ENCODE measurements around the gene KRTAP12-3. TPM values are rescaled to one million over a fixed set of nuclear protein-coding genes. Genes with fewer than 3 reads are reported as not detected.

The KRTAP12-3 gene
- total RNA-seq, 2 donors from 2014 or later = not detected

DNA sequence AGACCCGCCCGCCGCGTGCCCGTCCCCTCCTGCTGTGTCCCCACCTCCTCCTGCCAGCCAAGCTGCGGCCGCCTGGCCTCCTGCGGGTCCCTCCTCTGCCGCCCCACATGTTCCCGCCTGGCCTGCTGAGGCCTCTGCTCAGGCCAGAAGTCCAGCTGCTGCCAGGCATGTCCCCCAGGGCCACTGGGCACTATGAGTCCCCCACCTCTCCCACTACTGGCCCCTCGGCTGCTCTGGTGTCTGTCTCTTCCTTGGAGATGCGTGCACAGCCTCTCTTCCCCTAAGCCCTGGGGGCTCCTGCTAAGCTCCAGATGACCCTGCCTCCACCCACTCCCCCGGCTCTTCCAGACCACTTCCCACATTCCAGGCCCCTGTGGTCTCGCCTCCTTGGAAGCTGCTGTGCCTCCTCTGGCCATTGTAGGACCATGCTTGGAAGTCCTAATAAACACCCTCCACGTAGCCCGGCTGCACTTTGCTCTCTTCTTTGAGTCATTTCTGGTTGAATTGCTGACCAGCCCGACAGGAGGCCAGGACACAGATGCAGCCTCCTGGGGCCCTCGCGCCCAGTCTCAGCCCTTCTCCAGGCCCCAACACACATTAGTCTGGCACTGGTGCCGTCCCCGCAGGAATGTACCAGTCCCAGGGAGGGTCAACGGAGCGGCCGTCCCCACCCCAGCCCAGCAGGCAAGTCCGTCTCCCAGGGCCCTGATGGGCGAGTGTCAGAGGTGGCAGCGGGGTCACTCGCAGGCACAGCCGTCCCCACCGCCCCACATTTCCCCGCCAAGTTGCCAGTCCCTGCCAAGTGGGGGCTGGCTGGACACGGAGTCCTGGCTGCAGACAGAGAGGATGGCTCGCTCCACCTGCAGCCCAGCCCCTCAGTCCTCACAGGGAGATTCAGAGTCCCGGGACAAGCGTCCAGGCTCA, 40.3 kb downstream of the KRTAP12-3 start:
- H3K4me3 ChIP-seq = no peak overlapping the region
- intact Hi-C loops (cut with DNase I) = no loop called here
- DNase-seq (ENCODE audit: low spot score) = no peak
- TF ChIP-seq POLR2AphosphoS5 (IDR thresholded peaks at IDR 0.05) (no peak), POLR2A (IDR thresholded peaks at IDR 0.05) (no peak)
- TF ChIP-seq, protein P1, sequence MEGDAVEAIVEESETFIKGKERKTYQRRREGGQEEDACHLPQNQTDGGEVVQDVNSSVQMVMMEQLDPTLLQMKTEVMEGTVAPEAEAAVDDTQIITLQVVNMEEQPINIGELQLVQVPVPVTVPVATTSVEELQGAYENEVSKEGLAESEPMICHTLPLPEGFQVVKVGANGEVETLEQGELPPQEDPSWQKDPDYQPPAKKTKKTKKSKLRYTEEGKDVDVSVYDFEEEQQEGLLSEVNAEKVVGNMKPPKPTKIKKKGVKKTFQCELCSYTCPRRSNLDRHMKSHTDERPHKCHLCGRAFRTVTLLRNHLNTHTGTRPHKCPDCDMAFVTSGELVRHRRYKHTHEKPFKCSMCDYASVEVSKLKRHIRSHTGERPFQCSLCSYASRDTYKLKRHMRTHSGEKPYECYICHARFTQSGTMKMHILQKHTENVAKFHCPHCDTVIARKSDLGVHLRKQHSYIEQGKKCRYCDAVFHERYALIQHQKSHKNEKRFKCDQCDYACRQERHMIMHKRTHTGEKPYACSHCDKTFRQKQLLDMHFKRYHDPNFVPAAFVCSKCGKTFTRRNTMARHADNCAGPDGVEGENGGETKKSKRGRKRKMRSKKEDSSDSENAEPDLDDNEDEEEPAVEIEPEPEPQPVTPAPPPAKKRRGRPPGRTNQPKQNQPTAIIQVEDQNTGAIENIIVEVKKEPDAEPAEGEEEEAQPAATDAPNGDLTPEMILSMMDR (IDR thresholded peaks at IDR 0.05) = no peak
- H3K27ac ChIP-seq = no peak overlapping the region
- 43% methylated on average over 32 of the region's 35 CpGs for WGBS
- no peaks in the 10 kb centered on the region for H3K36me3 ChIP-seq
- no peaks in the 10 kb centered on the region for H3K9me3 ChIP-seq
- peaks cover 14% of the 10 kb centered on the region for H3K27me3 ChIP-seq (replicated peaks; ENCODE audit: insufficient read depth)
- H3K4me1 ChIP-seq (replicated peaks) = no peaks in the 10 kb centered on the region

- no peaks in the 10 kb centered on the region for H3K36me3 ChIP-seq
- DNase-seq (ENCODE audit: low spot score) = no peak
- 63% methylated on average over 17 of the region's 17 CpGs for WGBS
- intact Hi-C loops (cut with DNase I) = no loop called here
- H3K27me3 ChIP-seq (replicated peaks; ENCODE audit: insufficient read depth) = peaks cover 14% of the 10 kb centered on the region
- no peaks in the 10 kb centered on the region for H3K4me1 ChIP-seq (replicated peaks)
- H3K27ac ChIP-seq = no peak overlapping the region
- H3K4me3 ChIP-seq = no peak overlapping the region
- no peaks in the 10 kb centered on the region for H3K9me3 ChIP-seq
- no peak for TF ChIP-seq POLR2AphosphoS5 (IDR thresholded peaks at IDR 0.05)
These were observed 41.8 kb downstream of the KRTAP12-3 start for GRCh38 chr21:44699502-44700001.

DNA sequence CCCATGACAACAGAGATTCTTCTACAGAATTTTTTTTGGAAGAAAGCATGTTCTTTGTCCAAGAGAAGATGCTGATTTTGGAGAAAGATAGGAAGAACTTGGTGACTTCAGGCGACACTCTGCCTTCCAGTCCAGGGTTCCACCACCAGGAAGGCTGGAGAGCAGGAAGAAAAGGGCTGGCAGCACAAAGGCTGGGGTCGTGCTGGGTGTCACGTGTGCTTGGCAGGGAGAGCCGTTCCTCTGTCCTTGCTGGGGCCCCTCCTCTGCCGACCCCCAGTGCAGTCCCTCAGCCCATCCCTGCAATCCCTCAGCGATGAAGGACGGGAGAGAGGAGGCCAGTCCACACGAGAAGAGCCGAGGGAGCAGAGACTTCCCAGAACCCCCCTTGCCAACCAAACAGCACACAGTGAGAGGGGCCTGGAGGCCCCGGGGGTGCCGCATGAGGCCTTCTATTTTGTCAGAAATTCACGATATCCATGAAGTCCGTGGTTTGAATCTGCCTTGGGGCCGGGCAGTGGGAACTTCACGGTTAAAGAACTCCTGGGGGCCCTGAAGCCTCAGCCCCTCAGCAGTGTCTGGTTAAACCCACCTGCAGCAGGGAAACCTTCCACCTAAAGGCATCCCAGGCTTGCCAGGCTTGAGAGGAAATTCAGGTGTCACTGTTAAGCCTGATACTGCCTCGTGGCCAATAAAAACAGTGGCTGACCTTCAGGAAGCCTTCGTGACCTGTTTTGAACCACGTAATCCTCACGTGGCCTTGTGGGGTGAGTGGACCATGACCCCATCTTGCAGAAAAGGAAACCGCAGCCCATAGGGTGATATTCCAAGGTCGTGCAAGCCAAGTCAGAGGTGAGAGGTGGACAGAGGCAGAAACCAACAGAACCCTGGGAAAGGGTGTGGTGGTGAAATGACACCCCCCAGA, 42.6 kb downstream of the KRTAP12-3 start:
- intact Hi-C loops (cut with DNase I) = no loop called here
- H3K27ac ChIP-seq = no peak overlapping the region
- no peaks in the 10 kb centered on the region for H3K9me3 ChIP-seq
- H3K4me3 ChIP-seq = no peak overlapping the region
- peaks cover 14% of the 10 kb centered on the region for H3K27me3 ChIP-seq (replicated peaks; ENCODE audit: insufficient read depth)
- no peaks in the 10 kb centered on the region for H3K36me3 ChIP-seq
- WGBS = 55% methylated on average over 21 of the region's 21 CpGs
- no peak for TF ChIP-seq POLR2AphosphoS5 (IDR thresholded peaks at IDR 0.05)
- TF ChIP-seq, protein P1 (IDR thresholded peaks at IDR 0.05) = no peak
- TF ChIP-seq POLR2A (IDR thresholded peaks at IDR 0.05) = no peak
- DNase-seq (ENCODE audit: low spot score) = no peak
- no peaks in the 10 kb centered on the region for H3K4me1 ChIP-seq (replicated peaks)

DNA sequence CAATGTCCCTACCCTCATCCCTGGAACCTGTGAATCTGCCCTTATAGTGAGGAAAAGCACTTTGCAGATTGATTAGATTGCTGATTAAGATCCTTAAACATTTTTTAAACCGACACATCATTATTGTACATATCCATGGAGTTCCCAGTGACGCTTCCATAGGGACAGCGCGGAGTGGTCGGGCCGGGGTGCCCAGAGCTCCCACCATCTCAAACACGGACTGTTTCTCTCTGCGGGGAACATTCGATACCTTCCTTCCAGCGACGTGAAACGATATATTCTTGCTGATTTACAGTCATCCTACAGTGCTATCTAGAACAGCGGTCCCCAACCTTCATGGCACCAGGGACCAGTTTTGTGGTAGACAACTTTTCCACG, 43.3 kb downstream of the KRTAP12-3 start:
- no peaks in the 10 kb centered on the region for H3K9me3 ChIP-seq
- no peak overlapping the region for H3K27ac ChIP-seq
- no peak overlapping the region for H3K4me3 ChIP-seq
- TF ChIP-seq POLR2AphosphoS5 (IDR thresholded peaks at IDR 0.05) (no peak), POLR2A (IDR thresholded peaks at IDR 0.05) (no peak)
- DNase-seq (ENCODE audit: low spot score) = no peak
- peaks cover 15% of the 10 kb centered on the region for H3K27me3 ChIP-seq (replicated peaks; ENCODE audit: insufficient read depth)
- intact Hi-C loops (cut with DNase I) = no loop called here
- no peaks in the 10 kb centered on the region for H3K36me3 ChIP-seq
- no peaks in the 10 kb centered on the region for H3K4me1 ChIP-seq (replicated peaks)
- 70% methylated on average over 14 of the region's 14 CpGs for WGBS

DNA sequence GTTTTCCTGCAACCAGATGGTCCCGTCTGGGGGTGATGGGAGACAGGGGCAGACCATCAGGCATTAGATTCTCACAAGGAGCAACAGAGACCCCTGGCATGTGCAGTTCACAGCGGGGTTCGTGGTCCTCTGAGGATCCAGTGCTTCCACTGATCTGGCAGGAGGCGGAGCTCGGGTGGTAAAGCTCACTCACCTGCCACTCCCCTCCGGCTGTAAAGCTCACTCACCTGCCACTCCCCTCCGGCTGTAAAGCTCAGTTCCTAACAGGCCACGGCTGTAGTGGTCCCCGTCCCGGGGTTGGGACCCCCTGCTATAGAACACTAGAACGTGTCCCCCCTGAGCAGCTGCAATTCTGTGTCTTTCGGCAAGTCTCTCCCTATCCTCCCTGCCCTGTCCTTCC, 43.8 kb downstream of the KRTAP12-3 start:
- WGBS = 25% methylated on average over 12 of the region's 12 CpGs
- H3K4me1 ChIP-seq (replicated peaks) = no peaks in the 10 kb centered on the region
- H3K27ac ChIP-seq = no peak overlapping the region
- H3K9me3 ChIP-seq = no peaks in the 10 kb centered on the region
- peaks cover 20% of the 10 kb centered on the region for H3K27me3 ChIP-seq (replicated peaks; ENCODE audit: insufficient read depth)
- DNase-seq (ENCODE audit: low spot score) = no peak
- TF ChIP-seq POLR2A (IDR thresholded peaks at IDR 0.05) (no peak), POLR2AphosphoS5 (IDR thresholded peaks at IDR 0.05) (no peak)
- TF ChIP-seq, protein P1 (IDR thresholded peaks at IDR 0.05) = no peak
- intact Hi-C loops (cut with DNase I) = no loop called here
- H3K36me3 ChIP-seq = no peaks in the 10 kb centered on the region
- H3K4me3 ChIP-seq = no peak overlapping the region
